Stimulated activated CD8-positive, alpha-beta memory T cell treated with anti-CD3 and anti-CD28 coated beads, Interleukin-7, amount 100 ng/mL, for 48 hours (primary cell): ENCODE results near the gene C1orf21.

Source experiments
- DNase-seq, 2 donors: peaks; one replicate each; pipeline ENCODE4 v3.0.0-alpha.2; 2020; ENCODE audit warnings: low read depth in 1 of 2; ENCODE audit errors: extremely low read depth in 1 of 2

The C1orf21 gene

GRCh38 chr1:184443201-184443600 is 56.4 kb downstream of the C1orf21 start:
- DNase-seq: no peak

GRCh38 chr1:184443624-184444023 is 56.8 kb downstream of the C1orf21 start:
- no peak for DNase-seq

- no peak for DNase-seq
Measured at GRCh38 chr1:184445997-184446396, 59.2 kb downstream of the C1orf21 start.

- no peak for DNase-seq
Measured at GRCh38 chr1:184447651-184448185, 60.9 kb downstream of the C1orf21 start.

- DNase-seq: no peak
Measured at GRCh38 chr1:184449916-184450315, 63.1 kb downstream of the C1orf21 start.

- DNase-seq: no peak
Measured at GRCh38 chr1:184455786-184456185, 69.0 kb downstream of the C1orf21 start.

- no peak for DNase-seq
Measured at GRCh38 chr1:184456189-184456588, 69.4 kb downstream of the C1orf21 start.

GRCh38 chr1:184457500-184457899 is 70.7 kb downstream of the C1orf21 start:
- DNase-seq: no peak

GRCh38 chr1:184461321-184461720 is 74.5 kb downstream of the C1orf21 start:
- DNase-seq: no peak

- no peak for DNase-seq
Measured at GRCh38 chr1:184462155-184462554, 75.3 kb downstream of the C1orf21 start.

- no peak for DNase-seq
Measured at GRCh38 chr1:184462990-184463389, 76.2 kb downstream of the C1orf21 start.

GRCh38 chr1:184463680-184464079 is 76.9 kb downstream of the C1orf21 start:
- DNase-seq: no peak

GRCh38 chr1:184464757-184465156 is 77.9 kb downstream of the C1orf21 start:
- DNase-seq: no peak

GRCh38 chr1:184465489-184466146 is 78.8 kb downstream of the C1orf21 start:
- no peak for DNase-seq

GRCh38 chr1:184467295-184467694 is 80.5 kb downstream of the C1orf21 start:
- no peak for DNase-seq

- no peak for DNase-seq
Measured at GRCh38 chr1:184469396-184469795, 82.6 kb downstream of the C1orf21 start.

GRCh38 chr1:184471686-184472085 is 84.9 kb downstream of the C1orf21 start:
- DNase-seq: no peak

- no peak for DNase-seq
Measured at GRCh38 chr1:184472136-184472535, 85.3 kb downstream of the C1orf21 start.

GRCh38 chr1:184473176-184473966 is 86.5 kb downstream of the C1orf21 start:
- DNase-seq: no peak

GRCh38 chr1:184476187-184476586 is 89.4 kb downstream of the C1orf21 start:
- no peak for DNase-seq

GRCh38 chr1:184479435-184480167 is 92.8 kb downstream of the C1orf21 start:
- no peak for DNase-seq
